NT2/D1 (cell line): ENCODE measurements around the gene FILIP1L.

Source experiments
- YY1 ChIP-seq: IDR thresholded peaks from 2 replicates; pipeline ENCODE4 v1.6.1; 2011; ENCODE audit not compliant: insufficient read length, insufficient read depth
- ZNF274 ChIP-seq: IDR thresholded peaks from 2 replicates; pipeline ENCODE4 v1.6.1; 2011; ENCODE audit warnings: mild to moderate bottlenecking, low read depth, low read length

DNA sequence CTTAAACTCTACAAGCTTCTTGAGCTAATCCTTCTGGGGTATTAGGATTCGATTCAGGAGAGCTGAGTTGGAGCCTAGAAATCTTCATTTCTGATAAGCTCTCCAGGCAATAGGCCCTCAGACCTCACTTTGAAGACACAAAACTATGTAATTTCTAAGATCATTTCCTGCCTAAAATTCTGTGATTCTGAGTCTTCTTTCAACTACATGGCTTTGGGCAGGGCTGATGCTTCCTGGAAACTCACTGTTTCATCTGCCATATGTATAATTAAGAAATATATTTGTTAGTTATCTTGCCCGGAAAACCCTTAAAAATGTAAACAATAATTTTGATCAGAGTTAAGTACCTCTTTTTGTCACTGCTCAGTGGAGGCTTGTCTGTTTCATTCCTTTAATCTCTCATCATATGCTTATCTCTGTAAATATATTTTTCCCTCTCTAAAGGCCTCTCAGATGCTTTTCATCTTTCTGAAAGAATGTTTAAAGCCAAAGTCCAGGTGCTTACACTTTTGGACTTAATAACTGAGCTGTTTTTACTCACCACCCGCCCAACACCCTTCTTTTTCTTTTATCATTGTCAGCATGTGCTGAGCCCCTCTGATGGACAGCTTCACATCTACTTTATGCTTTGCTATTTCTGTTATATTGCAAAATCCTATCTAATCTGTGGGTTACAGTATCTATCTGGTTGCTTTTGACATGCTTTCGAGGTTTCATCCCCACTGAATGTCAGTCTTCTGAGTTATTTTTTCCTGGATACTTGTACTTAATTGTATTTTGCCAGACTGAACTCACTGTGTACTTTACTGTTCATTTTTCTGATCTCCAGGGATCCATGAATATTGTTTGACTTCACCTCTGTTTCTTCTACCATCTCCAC lies 38.2 kb downstream of the FILIP1L start:
- no peak for TF ChIP-seq YY1
- no peak for TF ChIP-seq ZNF274
